GM23248 (cell line): ENCODE measurements around the gene SH3RF3. TPM values are rescaled to one million over a fixed set of nuclear protein-coding genes. Genes with fewer than 3 reads are reported as not detected.

Source experiments
- DNase-seq: peaks from one replicate; pipeline ENCODE4 v3.0.0-alpha.2; 2015
- H2AFZ ChIP-seq: fragments of 200-600 bp; sonication (generic); 2 replicates; pipeline ENCODE4 v1.6.1; 2016; ENCODE audit warnings: antibody characterized with exemption
- H3F3A ChIP-seq: fragments of 200-600 bp; sonication (generic); 2 replicates; pipeline ENCODE4 v1.6.1; 2016; ENCODE audit warnings: mild to moderate bottlenecking, antibody characterized with exemption, mixed run types; ENCODE audit not compliant: insufficient read depth
- H3K27ac ChIP-seq: fragments of 200-600 bp; sonication (generic); 2 replicates; pipeline ENCODE4 v1.5.1; 2016; ENCODE audit warnings: mild to moderate bottlenecking
- H3K27me3 ChIP-seq: fragments of 200-600 bp; sonication (generic); replicated peaks from 2 replicates; pipeline ENCODE4 v1.6.1; 2016; ENCODE audit warnings: mild to moderate bottlenecking; ENCODE audit not compliant: insufficient read depth
- H3K36me3 ChIP-seq: fragments of 200-600 bp; sonication (generic); 2 replicates; pipeline ENCODE4 v1.6.1; 2016; ENCODE audit warnings: low read depth, mild to moderate bottlenecking
- H3K4me1 ChIP-seq: fragments of 200-600 bp; sonication (generic); 2 replicates; pipeline ENCODE4 v1.6.1; 2016; ENCODE audit warnings: mild to moderate bottlenecking; ENCODE audit not compliant: insufficient read depth
- H3K4me2 ChIP-seq: fragments of 200-600 bp; sonication (generic); one replicate; pipeline ENCODE4 v1.6.1; 2016; ENCODE audit warnings: mild to moderate bottlenecking; ENCODE audit not compliant: unreplicated experiment
- H3K4me3 ChIP-seq: fragments of 200-600 bp; sonication (generic); 2 replicates; pipeline ENCODE4 v1.5.1; 2016; ENCODE audit warnings: mild to moderate bottlenecking
- H3K79me2 ChIP-seq: fragments of 200-600 bp; sonication (generic); 2 replicates; pipeline ENCODE4 v1.6.1; 2016; ENCODE audit warnings: mild to moderate bottlenecking; ENCODE audit not compliant: insufficient read depth
- H3K9ac ChIP-seq: fragments of 200-600 bp; sonication (generic); 2 replicates; pipeline ENCODE4 v1.6.1; 2016; ENCODE audit warnings: mild to moderate bottlenecking
- H3K9me2 ChIP-seq: fragments of 200-600 bp; sonication (generic); 2 replicates; pipeline ENCODE4 v1.6.1; 2016; ENCODE audit warnings: mixed run types, mild to moderate bottlenecking, moderate library complexity; ENCODE audit not compliant: insufficient read depth
- H3K9me3 ChIP-seq: fragments of 200-600 bp; sonication (generic); one replicate; pipeline ENCODE4 v1.6.1; 2017; ENCODE audit warnings: low read depth
- H4K20me1 ChIP-seq: fragments of 200-600 bp; sonication (generic); 2 replicates; pipeline ENCODE4 v1.6.0; 2016; ENCODE audit not compliant: insufficient read depth
- EZH2 ChIP-seq: fragments of 200-600 bp; sonication (generic); IDR thresholded peaks from 2 replicates; pipeline ENCODE4 v1.6.1; 2018; ENCODE audit warnings: antibody characterized with exemption, mild to moderate bottlenecking; ENCODE audit not compliant: insufficient read depth, poor library complexity, severe bottlenecking
- EZH2phosphoT487 ChIP-seq: fragments of 200-600 bp; sonication (generic); IDR thresholded peaks from 2 replicates; pipeline ENCODE4 v1.6.1; 2018; ENCODE audit warnings: antibody characterized with exemption, moderate library complexity, mild to moderate bottlenecking, low read depth; ENCODE audit not compliant: insufficient read depth
- WGBS, 2 experiments: methylation state at CpG; one replicate each; pipeline ENCODE4 v1.1.6; 2015 to 2017; ENCODE audit warnings: low lambda C conversion rate in 2 of 2, low coverage in 1 of 2; ENCODE audit errors: missing lambda C conversion rate in 2 of 2; 5-methylcytosine and 5-hydroxymethylcytosine counted together
- in situ Hi-C: fragments of 300-500 bp; cut with MboI; formaldehyde crosslinking; loops from 2 replicates; pipeline ENCODE4 v1.15.0; 2020
- polyA plus RNA-seq: library from polyadenylated mRNA; unstranded; fragments of >200 nt; fragmentation: Nextera tagmentation; extraction: Ambion mirVana; gene quantifications from 2 replicates; pipeline ENCODE4 v1.2.1, GENCODE V29; 2016
- total RNA-seq: library from RNA; depleted of rRNA; stranded (reverse); fragments of >200 nt; shearing (Covaris generic); gene quantifications from 2 replicates; pipeline ENCODE4 v1.2.3, GENCODE V29; 2014

SH3RF3 gene
- total and polyA plus RNA-seq, 2 experiments from 2014 or later: 1.5 to 5.2 TPM

- peaks cover 5% of the 10 kb centered on the region; the same call in 1 of the 2 replicates for H3F3A ChIP-seq
- no peak overlapping the region for H3K9ac ChIP-seq
- no peaks in the 10 kb centered on the region for H3K36me3 ChIP-seq
- no peaks in the 10 kb centered on the region for H3K9me3 ChIP-seq
- DNase-seq: no peak
- no peaks in the 10 kb centered on the region for H3K27me3 ChIP-seq
- TF ChIP-seq EZH2 (no peak), EZH2phosphoT487 (no peak)
- H3K27ac ChIP-seq: no peak overlapping the region
- H3K4me3 ChIP-seq: no peak overlapping the region
- peaks cover 13% of the 10 kb centered on the region for H3K4me1 ChIP-seq
- H3K9me2 ChIP-seq: no peaks in the 10 kb centered on the region
- no peaks in the 10 kb centered on the region for H4K20me1 ChIP-seq
- WGBS, 2 experiments: 74% methylated on average over 6 of the region's 6 CpGs
- no peak overlapping the region for H2AFZ ChIP-seq
- H3K4me2 ChIP-seq: no peak overlapping the region
- no peaks in the 10 kb centered on the region for H3K79me2 ChIP-seq
- in situ Hi-C loops: no loop called here
Measured at GRCh38 chr2:109463236-109463635, 334.2 kb downstream of the SH3RF3 start.

GRCh38 chr2:109463891-109464290 is 334.9 kb downstream of the SH3RF3 start:
- H3K9me2 ChIP-seq: no peaks in the 10 kb centered on the region

GRCh38 chr2:109466674-109467575 is 337.9 kb downstream of the SH3RF3 start:
- no peaks in the 10 kb centered on the region for H3K9me3 ChIP-seq
- H3K4me1 ChIP-seq: peaks cover 22% of the 10 kb centered on the region
- no peaks in the 10 kb centered on the region for H3K79me2 ChIP-seq
- no peaks in the 10 kb centered on the region for H3K9me2 ChIP-seq
- no peak overlapping the region for H2AFZ ChIP-seq
- H3K27ac ChIP-seq: peak overlapping the region; percentile 21; the same call in 1 of the 2 replicates
- 66 to 68% methylated on average over 8 of the region's 8 CpGs for WGBS, 2 experiments
- no peak overlapping the region for H3K9ac ChIP-seq
- DNase-seq: peak; percentile 81
- no peaks in the 10 kb centered on the region for H3K36me3 ChIP-seq
- peak overlapping the region; percentile 28 for H3K4me2 ChIP-seq
- no peaks in the 10 kb centered on the region for H3K27me3 ChIP-seq
- TF ChIP-seq EZH2 (no peak), EZH2phosphoT487 (no peak)
- peaks cover 5% of the 10 kb centered on the region; the same call in 1 of the 2 replicates for H3F3A ChIP-seq
- no peaks in the 10 kb centered on the region for H4K20me1 ChIP-seq
- in situ Hi-C loops: no loop called here
- no peak overlapping the region for H3K4me3 ChIP-seq

More at GRCh38 chr2:109463891-109464290, 334.9 kb downstream of the SH3RF3 start:
- in situ Hi-C loops: no loop called here
- H3K4me2 ChIP-seq: no peak overlapping the region
- no peaks in the 10 kb centered on the region for H4K20me1 ChIP-seq
- H3K9me3 ChIP-seq: no peaks in the 10 kb centered on the region
- no peak overlapping the region for H2AFZ ChIP-seq
- DNase-seq: no peak
- H3K36me3 ChIP-seq: no peaks in the 10 kb centered on the region
- H3K27me3 ChIP-seq: no peaks in the 10 kb centered on the region
- no peaks in the 10 kb centered on the region for H3K79me2 ChIP-seq
- TF ChIP-seq EZH2 (no peak), EZH2phosphoT487 (no peak)
- H3K9ac ChIP-seq: no peak overlapping the region
- peaks cover 13% of the 10 kb centered on the region for H3K4me1 ChIP-seq
- 86 to 88% methylated on average over 5 of the region's 5 CpGs for WGBS, 2 experiments
- peaks cover 5% of the 10 kb centered on the region; the same call in 1 of the 2 replicates for H3F3A ChIP-seq
- no peak overlapping the region for H3K27ac ChIP-seq
- no peak overlapping the region for H3K4me3 ChIP-seq

GRCh38 chr2:109467701-109468100 is 338.7 kb downstream of the SH3RF3 start:
- H3K4me3 ChIP-seq: no peak overlapping the region
- no peaks in the 10 kb centered on the region for H4K20me1 ChIP-seq
- H3F3A ChIP-seq: peaks cover 5% of the 10 kb centered on the region; the same call in 1 of the 2 replicates
- H3K27ac ChIP-seq: no peak overlapping the region
- H3K9ac ChIP-seq: no peak overlapping the region
- no peak for DNase-seq
- H3K4me2 ChIP-seq: no peak overlapping the region
- no peaks in the 10 kb centered on the region for H3K27me3 ChIP-seq
- 92 to 93% methylated on average over 9 of the region's 9 CpGs for WGBS, 2 experiments
- no peaks in the 10 kb centered on the region for H3K79me2 ChIP-seq
- no peaks in the 10 kb centered on the region for H3K36me3 ChIP-seq
- H3K9me2 ChIP-seq: no peaks in the 10 kb centered on the region
- no peak overlapping the region for H2AFZ ChIP-seq
- in situ Hi-C loops: no loop called here
- no peaks in the 10 kb centered on the region for H3K9me3 ChIP-seq
- H3K4me1 ChIP-seq: peaks cover 22% of the 10 kb centered on the region
- TF ChIP-seq EZH2: no peak
- TF ChIP-seq EZH2phosphoT487: no peak
